PC-9 (cell line): ENCODE measurements around the gene TEX54. TPM values are rescaled to one million over a fixed set of nuclear protein-coding genes. Genes with fewer than 3 reads are reported as not detected.

Experiments used
- BruUV-seq: library from RNA; stranded (reverse); fragments of 400-500 nt; replicated peaks from 2 replicates; lab custom pipeline; 2021; lab: Mats Ljungman, UMichigan
- CTCF ChIA-PET: fragments of 300-600 bp; sonication (Branson Sonifier 250); formaldehyde crosslinking; loops from one replicate; lab custom pipeline; 2022; ENCODE audit warnings: antibody characterized with exemption; lab: Charles Lee
- POLR2A ChIA-PET: fragments of 300-600 bp; sonication (Branson Sonifier 250); formaldehyde crosslinking; loops from one replicate; lab custom pipeline; 2022; ENCODE audit warnings: antibody characterized with exemption; ENCODE audit not compliant: unreplicated experiment; lab: Charles Lee
- DNase-seq, 2 experiments: peaks; one replicate each; pipeline versions ENCODE4 v3.0.0 to v3.0.0-alpha.2; 2015 to 2022; ENCODE audit warnings: mixed read lengths in 1 of 2
- H2AFZ ChIP-seq: fragments of 200-600 bp; sonication (generic); 2 replicates; pipeline ENCODE4 v1.8.1; 2017; ENCODE audit warnings: antibody characterized with exemption
- H3F3A ChIP-seq: fragments of 200-600 bp; sonication (generic); 2 replicates; pipeline ENCODE4 v1.8.1; 2017; ENCODE audit warnings: antibody characterized with exemption, mild to moderate bottlenecking, low read depth; ENCODE audit not compliant: insufficient read depth
- H3K27ac ChIP-seq: fragments of 200-600 bp; sonication (generic); 2 replicates; pipeline ENCODE4 v1.6.1; 2016; ENCODE audit warnings: mixed run types
- H3K27me3 ChIP-seq: fragments of 200-600 bp; sonication (generic); 2 replicates; pipeline ENCODE4 v1.6.1; 2016; ENCODE audit warnings: low read depth, mixed run types; ENCODE audit not compliant: insufficient read depth
- H3K36me3 ChIP-seq: fragments of 200-600 bp; sonication (generic); 2 replicates; pipeline ENCODE4 v1.6.1; 2016; ENCODE audit warnings: low read depth, mixed run types
- H3K4me1 ChIP-seq: fragments of 200-600 bp; sonication (generic); replicated peaks from 2 replicates; pipeline ENCODE4 v1.6.1; 2016; ENCODE audit warnings: mixed run types; ENCODE audit not compliant: insufficient read depth
- H3K4me2 ChIP-seq: fragments of 200-600 bp; sonication (generic); 2 replicates; pipeline ENCODE4 v1.6.1; 2017; ENCODE audit warnings: mixed run types
- H3K4me3 ChIP-seq: fragments of 200-600 bp; sonication (generic); 2 replicates; pipeline ENCODE4 v1.6.1; 2016; ENCODE audit warnings: mixed run types
- H3K79me2 ChIP-seq: fragments of 200-600 bp; sonication (generic); 2 replicates; pipeline ENCODE4 v1.6.1; 2017; ENCODE audit warnings: low read depth, mixed run types
- H3K9me2 ChIP-seq: fragments of 200-600 bp; sonication (generic); 2 replicates; pipeline ENCODE4 v1.8.1; 2017; ENCODE audit warnings: mild to moderate bottlenecking; ENCODE audit not compliant: insufficient read depth
- H3K9me3 ChIP-seq: fragments of 200-600 bp; sonication (generic); 2 replicates; pipeline ENCODE4 v1.8.1; 2016; ENCODE audit warnings: low read depth; ENCODE audit not compliant: insufficient read depth
- H4K20me1 ChIP-seq: fragments of 200-600 bp; sonication (generic); 2 replicates; pipeline ENCODE4 v1.8.1; 2017; ENCODE audit not compliant: insufficient read depth
- CTCF ChIP-seq: fragments of 200-600 bp; sonication (generic); conservative IDR thresholded peaks from 2 replicates; pipeline ENCODE4 v1.6.1; 2017; ENCODE audit warnings: mixed run types, antibody characterized with exemption, mild to moderate bottlenecking, moderate library complexity
- EZH2 ChIP-seq: fragments of 200-600 bp; sonication (generic); IDR thresholded peaks from 2 replicates; pipeline ENCODE4 v1.8.0; 2017; ENCODE audit warnings: antibody characterized with exemption, low read depth
- intact Hi-C: fragments of 100-400 bp; cut with micrococcal nuclease; formaldehyde crosslinking; loops from one replicate; pipeline ENCODE4 v1.10.0; 2022; ENCODE audit not compliant: unreplicated experiment
- total RNA-seq: library from RNA; stranded (reverse); gene quantifications from 2 replicates; pipeline ENCODE4 v1.2.3, GENCODE V29; 2021

The TEX54 gene
- total RNA-seq, 1 experiment from 2014 or later, result not detected

GRCh38 chr11:62851807-62852522, 19.3 kb upstream of the TEX54 start:
- H3K27ac ChIP-seq, result peak overlapping the region; percentile 61
- peaks cover 28% of the 10 kb centered on the region for H3K4me1 ChIP-seq
- peaks cover 40% of the 10 kb centered on the region for H4K20me1 ChIP-seq
- peaks cover 80% of the 10 kb centered on the region for H3F3A ChIP-seq
- BruUV-seq, result no TSS peak
- peaks cover 51% of the 10 kb centered on the region for H3K79me2 ChIP-seq
- no peak overlapping the region for H2AFZ ChIP-seq
- intact Hi-C loops, result loop anchor here (1.0 kb wide), 1 partner anchor 10 kb away; no protein-coding TSS in a partner anchor
- TF ChIP-seq CTCF (no peak), EZH2 (no peak)
- peak overlapping the region; percentile 89 for H3K4me2 ChIP-seq
- peak in 1 of 2 experiments; percentile 65 for DNase-seq
- POLR2A ChIA-PET, result interaction anchor here (0.6 to 0.7 kb wide), 4 partner anchors 22 to 462 kb away, joined by 3 to 6 read pairs (median 5); no protein-coding TSS in a partner anchor
- no peaks in the 10 kb centered on the region for H3K9me3 ChIP-seq
- H3K9me2 ChIP-seq, result no peaks in the 10 kb centered on the region
- no peaks in the 10 kb centered on the region for H3K27me3 ChIP-seq
- CTCF ChIA-PET, result no interaction called here
- peak overlapping the region; percentile 97; the same call in 1 of the 2 replicates for H3K4me3 ChIP-seq
- H3K36me3 ChIP-seq, result peaks cover 39% of the 10 kb centered on the region

DNA sequence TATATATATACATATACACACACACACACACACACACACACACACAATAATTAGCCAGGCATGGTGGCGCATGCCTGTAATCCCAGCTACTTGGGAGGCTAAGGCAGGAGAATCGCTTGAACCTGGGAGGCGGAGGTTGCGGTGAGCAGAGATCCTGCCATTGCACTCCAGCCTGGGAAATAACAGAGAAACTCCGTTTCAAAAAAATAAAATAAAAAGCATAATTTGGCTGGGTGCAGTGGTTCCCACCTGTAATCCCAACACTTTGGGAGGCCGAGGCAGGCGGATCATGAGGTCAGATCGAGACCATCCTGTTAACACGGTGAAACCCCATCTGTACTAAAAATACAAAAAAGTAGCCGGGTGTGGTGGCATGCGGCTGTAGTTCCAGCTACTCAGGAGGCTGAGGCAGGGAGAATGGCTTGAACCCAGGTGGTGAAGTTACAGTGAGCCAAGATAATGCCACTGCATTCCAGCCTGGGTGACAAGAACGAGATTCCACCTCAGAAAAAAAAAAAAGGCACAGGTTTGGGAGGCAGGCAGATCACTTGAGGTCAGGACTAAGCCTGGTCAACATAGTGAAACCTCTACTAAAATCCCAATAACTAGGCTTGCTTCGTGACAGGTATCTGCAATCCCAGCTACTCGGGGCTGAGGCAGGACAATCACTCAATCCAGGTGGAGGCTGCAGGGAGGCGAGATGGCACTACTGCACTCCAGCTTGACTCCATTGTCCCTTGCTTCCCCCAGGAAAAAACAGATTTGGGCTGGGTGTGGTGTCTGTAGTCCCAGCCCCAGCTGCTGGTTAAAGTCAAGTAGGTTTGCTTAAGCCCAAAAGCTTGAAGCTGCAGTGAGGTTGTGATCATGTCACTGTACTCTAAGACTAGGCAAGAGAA, 18.5 kb upstream of the TEX54 start:
- H4K20me1 ChIP-seq, result peaks cover 40% of the 10 kb centered on the region
- POLR2A ChIA-PET, result interaction anchor here (0.6 to 0.7 kb wide), 6 partner anchors 9 to 461 kb away, joined by 3 to 6 read pairs (median 4); partner anchors contain the start of gene UQCC3
- peaks cover 28% of the 10 kb centered on the region for H3K4me1 ChIP-seq
- peaks cover 76% of the 10 kb centered on the region for H3F3A ChIP-seq
- BruUV-seq, result no TSS peak
- intact Hi-C loops, result no loop called here
- no peaks in the 10 kb centered on the region for H3K9me2 ChIP-seq
- H3K4me3 ChIP-seq, result no peak overlapping the region; the same call in 1 of the 2 replicates
- H2AFZ ChIP-seq, result no peak overlapping the region
- TF ChIP-seq CTCF, result no peak
- TF ChIP-seq EZH2, result no peak
- peak overlapping the region; percentile 61 for H3K27ac ChIP-seq
- CTCF ChIA-PET, result no interaction called here
- peak; percentile 29 to 71 for DNase-seq
- no peaks in the 10 kb centered on the region for H3K9me3 ChIP-seq
- peak overlapping the region; percentile 89 for H3K4me2 ChIP-seq
- peaks cover 43% of the 10 kb centered on the region for H3K79me2 ChIP-seq
- H3K36me3 ChIP-seq, result peaks cover 39% of the 10 kb centered on the region
- no peaks in the 10 kb centered on the region for H3K27me3 ChIP-seq

GRCh38 chr11:62847767-62848314, 15.2 kb upstream of the TEX54 start:
- Histone ChIP-seq H3K27ac (no peak overlapping the region), H3K27me3 (no peaks in the 10 kb centered on the region), H4K20me1 (peaks cover 15% of the 10 kb centered on the region), H3K9me3 (no peaks in the 10 kb centered on the region), H3K4me2 (no peak overlapping the region), H3K9me2 (no peaks in the 10 kb centered on the region), H3K4me3 (no peak overlapping the region), H3K79me2 (peaks cover 12% of the 10 kb centered on the region), H3K36me3 (peaks cover 12% of the 10 kb centered on the region), H3F3A (peaks cover 50% of the 10 kb centered on the region), H3K4me1 (peaks cover 15% of the 10 kb centered on the region), H2AFZ (no peak overlapping the region)
- CTCF ChIA-PET, result interaction anchor here (0.7 kb wide), 1 partner anchor 100 kb away, joined by 5 read pairs; no protein-coding TSS in a partner anchor
- TF ChIP-seq CTCF, result no peak
- no peak for TF ChIP-seq EZH2
- no TSS peak for BruUV-seq
- DNase-seq, result peak in 1 of 2 experiments; percentile 10
- intact Hi-C loops, result no loop called here
- POLR2A ChIA-PET, result interaction anchor here (0.6 kb wide), 1 partner anchor 183 kb away, joined by 24 read pairs; the partner anchor contains the start of gene C11orf98
